HG02938 (cell line): Measurements from ENCODE around the gene C11orf58.

Experiments used
- ATAC-seq: cut with Tn5 transposase; IDR thresholded peaks from one replicate; pipeline ENCODE4 v1.9.1; 2021; ENCODE audit warnings: mild to moderate bottlenecking, moderate library complexity; ENCODE audit not compliant: unreplicated experiment

Gene C11orf58

GRCh38 chr11:16767137-16767536 is 28.7 kb downstream of the C11orf58 start:
- ATAC-seq: no peak

DNA sequence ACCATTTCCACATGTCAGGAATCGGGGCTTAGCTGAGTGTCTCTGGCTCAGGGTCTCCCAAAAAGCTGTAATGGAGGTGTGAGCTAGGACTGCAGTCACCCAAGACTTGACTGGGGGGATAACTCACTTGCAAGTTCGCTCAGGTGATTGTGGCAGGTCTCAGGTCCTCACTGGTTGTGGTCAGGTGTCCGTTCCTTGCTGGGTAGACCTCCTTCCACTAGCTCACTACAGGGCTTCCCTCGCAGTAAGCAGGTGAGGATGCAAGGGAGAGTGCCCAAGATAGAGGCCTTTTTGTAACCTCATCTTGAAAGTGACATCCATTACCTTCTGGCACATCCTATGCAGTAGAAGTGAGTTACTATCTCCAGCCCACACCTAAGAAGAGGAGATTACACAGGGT is 29.5 kb downstream of the C11orf58 start:
- no peak for ATAC-seq

DNA sequence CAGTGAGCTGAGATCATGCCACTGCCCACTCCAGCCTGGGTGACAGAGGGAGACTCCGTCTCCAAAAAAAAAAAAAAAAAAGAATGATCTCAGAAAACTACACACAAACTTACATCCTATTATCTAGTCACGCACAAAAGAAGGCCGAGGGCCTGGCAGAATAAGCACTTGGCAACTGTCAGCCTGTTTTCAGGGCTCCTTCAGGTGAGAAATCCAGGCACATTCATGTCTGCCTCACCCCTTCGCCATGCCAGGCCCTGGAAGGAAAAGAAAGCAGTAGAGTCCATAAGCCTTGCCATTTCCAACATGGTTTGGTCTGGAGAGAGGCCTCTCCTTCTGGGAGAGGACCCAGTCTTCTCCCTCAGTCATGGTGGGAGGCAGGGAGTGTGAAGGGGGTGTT is 30.9 kb downstream of the C11orf58 start:
- no peak for ATAC-seq

GRCh38 chr11:16770016-16770415 is 31.6 kb downstream of the C11orf58 start:
- no peak for ATAC-seq

DNA sequence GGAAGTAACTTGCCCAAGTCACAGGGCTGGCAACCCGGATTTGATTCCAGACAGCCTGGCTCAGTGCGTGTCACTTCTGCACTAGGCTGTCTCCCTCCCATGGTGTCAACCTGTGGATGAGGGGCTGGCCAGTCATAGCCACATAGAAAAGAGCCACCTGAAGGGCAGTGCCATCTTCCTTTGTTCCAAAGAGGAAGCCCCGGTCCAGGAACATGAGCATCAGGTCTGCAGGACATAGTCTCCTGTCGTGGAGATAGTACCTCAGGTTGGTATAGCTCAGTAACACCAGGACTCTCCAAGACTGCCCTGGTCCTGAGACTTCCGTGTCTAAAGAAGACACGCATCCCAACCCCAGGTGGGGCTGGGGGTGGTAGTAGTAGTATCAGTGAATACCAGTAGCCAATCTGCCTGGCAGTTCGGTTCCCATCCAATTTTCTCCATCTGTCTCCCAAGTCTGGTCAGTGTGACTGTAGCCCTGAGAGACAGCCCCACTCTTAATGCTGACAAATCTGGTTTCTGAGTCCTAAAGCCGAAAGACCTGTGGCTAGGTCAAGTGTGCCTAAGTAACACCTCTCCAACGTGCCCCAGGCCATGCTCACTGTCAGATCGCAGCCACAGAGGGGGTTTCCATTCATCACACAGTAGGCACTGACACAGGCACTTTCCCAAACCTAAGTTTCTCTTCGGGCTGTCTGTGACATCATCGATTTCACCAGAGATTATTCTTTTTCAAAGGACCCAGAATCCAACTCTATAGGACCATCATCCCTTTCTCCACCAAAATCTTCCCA is 33.1 kb downstream of the C11orf58 start:
- ATAC-seq: no peak

- no peak for ATAC-seq
Observed at GRCh38 chr11:16772141-16772512, 33.7 kb downstream of the C11orf58 start.

- no peak for ATAC-seq
Observed at GRCh38 chr11:16773981-16774935, 35.8 kb downstream of the C11orf58 start.

DNA sequence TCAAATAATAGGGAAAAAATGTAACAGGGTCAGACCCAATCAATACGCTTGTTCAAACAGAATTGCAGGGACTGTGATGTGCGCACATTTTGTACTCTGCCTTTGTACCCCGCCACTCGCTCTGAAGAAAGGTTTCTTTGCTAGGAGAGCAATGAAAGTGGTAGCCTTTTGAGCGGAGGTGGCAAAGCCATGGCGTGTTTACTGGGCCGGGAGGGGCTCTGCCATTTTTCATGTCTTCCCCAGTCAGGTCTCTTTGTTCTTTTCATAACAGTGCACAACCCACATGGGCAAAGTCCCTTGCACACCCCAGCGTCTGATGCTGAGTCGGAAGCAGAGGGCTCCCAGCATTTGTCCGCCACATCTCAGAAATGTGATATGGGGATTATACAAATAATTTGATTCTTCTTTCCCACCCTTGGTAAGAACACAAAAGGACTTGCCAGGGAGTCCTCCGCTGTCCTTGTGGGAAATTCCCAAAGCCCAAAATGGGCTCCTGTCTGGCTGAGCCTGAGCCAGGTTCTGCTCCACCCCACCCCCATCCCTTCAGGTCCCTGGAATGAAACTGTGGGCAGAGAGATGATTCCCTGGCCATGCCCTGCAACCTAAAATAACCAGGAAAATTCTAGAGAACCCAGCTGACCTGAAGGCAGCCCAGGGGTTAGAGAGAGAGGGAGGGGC is 36.6 kb downstream of the C11orf58 start:
- no peak for ATAC-seq

- no peak for ATAC-seq
Observed at GRCh38 chr11:16775614-16776283, 37.3 kb downstream of the C11orf58 start.

DNA sequence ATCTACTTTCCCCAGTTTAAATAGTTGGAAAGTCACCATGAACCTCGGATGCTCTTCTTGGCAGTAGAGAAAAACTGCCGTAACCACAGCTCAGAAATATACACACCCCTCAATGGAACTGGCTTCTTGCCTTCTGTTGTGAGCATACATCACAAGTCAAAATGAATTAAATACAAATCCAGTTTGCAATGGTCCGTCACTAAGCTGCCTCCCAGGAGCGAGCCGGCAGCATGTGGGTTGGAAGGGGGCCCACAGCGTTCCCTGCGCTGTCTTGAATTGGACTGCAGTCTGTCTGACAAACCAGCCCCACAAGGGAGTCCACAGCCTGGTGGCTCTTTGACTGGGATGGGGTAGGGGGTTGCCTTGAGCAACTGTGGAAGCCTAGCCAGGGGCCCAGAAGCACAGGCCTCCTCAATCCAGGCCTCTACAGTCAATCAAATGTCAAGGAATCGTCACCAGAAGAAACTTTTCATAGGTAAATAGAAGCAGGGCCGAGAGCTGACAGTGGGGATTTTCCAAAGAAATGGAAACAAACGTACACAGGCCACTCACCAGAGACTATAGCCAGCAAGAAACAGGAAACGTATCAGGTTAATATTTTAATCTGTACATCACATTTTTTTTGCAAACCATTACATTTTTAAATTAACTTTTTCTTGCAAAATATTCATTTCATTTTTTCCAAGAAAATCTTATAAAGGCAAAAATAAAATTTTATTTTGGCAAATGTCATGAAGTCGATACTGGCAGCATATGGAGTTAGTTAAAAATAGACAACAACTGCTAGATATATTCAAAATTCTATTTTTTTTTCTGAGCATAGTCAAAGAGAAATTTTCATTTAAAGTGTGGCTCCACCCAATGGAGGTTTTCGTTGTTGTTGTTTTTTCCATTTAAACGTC is 38.5 kb downstream of the C11orf58 start:
- ATAC-seq: no peak

DNA sequence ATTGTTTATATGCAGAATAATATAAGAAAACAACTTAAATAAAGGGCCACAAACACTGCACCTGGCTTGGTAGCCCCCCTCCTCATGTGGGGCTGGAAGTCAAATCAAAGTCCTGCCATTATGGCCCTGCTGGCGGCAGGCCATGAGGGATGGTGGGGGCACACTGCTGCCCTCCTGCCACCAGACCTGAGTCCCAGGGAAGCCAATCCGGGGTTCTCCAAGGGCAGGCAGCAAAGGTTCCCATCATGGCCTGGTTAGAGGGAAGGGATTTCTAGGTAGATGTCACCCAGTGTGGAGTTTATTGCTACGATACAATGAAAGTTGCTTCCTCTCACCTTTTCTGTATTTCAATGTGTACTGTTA is 39.1 kb downstream of the C11orf58 start:
- ATAC-seq: no peak

DNA sequence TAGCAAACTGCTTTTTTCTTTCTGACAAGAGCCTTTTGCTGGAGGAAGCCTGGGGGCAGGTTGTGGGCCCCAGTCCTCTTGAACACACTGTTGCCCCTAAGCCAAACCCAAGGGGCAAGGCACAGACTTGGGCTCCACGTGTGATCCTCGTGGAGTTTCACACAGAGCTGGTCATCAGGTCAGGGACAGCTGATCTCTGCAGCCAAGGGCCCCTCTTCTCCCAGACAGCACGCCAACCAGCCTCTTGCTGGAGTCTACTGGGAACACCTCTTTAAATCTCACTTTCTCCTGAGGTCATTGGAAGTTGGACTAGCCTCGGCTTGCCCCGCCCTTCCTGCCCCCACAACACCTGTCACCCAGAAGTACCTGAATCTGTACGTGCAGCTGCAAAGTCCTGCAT is 39.8 kb downstream of the C11orf58 start:
- no peak for ATAC-seq

GRCh38 chr11:16778876-16779275 is 40.4 kb downstream of the C11orf58 start:
- no peak for ATAC-seq

DNA sequence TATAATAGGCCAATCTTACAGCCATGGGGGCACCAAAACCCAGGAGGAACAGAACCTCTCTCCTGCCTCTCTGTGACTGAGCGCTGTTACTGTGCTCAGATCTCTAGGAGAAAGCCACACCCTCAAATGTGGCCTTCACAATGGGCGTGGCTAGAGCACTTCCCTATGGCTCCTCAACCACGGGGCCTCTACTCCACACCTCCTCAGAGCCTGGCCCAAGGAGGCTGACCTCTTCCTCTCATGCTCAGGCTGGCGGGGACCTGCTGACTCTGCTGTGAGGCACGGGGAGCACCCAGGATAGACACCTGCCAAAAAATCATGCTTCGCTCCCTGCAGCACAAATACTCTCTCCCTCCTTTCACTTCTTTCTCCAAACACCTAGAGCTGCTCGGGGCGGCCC is 41.0 kb downstream of the C11orf58 start:
- no peak for ATAC-seq

- no peak for ATAC-seq
Observed at GRCh38 chr11:16780146-16780545, 41.7 kb downstream of the C11orf58 start.

- no peak for ATAC-seq
Observed at GRCh38 chr11:16780698-16781550, 42.5 kb downstream of the C11orf58 start.

DNA sequence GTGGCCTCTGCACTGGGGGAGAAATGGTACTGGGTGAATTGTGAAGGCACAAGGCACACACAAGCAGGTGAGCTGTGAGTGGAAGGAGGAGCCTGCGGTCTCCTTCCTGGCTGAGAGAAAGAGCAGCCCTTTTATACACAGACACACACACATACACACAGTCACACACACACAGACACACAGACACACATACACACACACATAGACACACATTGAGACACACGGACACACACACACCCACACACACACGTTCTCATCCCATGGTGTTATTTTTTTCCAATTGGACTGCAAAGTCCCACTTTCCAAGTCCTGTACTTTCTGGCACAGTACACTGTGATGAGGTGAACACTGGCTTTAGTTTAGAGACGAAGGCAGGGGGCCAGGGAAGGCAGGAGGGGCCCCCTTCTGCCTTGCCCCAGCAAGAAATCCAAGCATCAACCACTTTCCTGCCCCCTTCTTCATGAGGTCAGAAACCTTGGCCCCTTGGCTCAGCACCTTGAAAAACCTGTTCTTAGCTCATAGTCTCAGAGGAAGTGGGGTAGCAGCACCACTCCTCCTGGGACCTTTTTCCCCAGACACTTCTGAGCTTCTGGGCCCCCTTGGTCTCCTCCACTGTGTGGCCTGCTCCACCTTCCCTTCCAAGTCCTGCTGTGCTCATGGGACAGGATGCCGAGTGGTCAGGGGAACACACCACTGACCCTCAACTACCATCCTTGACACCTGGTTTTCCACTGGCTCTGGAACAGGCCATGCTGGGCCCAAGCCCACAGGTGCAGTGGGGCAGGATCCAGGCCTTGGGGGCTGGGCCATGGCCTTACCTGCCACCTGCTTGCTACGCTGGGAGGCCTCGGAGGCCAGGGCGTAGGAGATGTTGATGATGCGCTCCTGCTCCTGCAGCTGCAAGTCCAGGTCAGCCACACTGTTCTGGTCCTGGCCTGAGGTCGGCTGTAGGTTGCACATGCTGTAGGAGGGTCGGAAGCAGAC is 43.8 kb downstream of the C11orf58 start:
- ATAC-seq: no peak

DNA sequence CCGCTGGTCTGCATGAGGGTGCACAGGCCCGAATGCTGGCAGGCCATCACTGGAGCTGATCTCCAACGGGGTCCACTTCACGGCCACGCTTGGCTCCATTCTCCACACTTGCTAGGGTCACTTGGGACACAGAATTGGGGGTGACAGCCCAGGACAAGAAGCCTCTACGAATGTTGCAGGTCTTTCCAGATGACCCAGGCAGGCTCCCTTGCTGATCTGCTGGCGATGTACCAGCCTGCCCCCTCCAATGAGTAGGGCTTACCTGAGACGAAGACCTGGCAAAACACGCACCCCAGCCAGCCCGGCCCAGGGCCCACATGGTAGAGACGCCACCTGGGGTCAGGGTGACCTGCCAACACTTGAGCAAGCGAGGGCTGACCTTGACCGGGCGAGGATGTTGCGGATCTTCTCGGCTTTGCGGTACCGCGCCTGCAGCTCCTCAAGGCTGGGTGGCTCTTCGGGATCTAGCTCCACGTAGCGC is 44.9 kb downstream of the C11orf58 start:
- ATAC-seq: no peak
